CD14-positive monocyte (primary cell): ENCODE results near the gene UBAP2. TPM values are rescaled to one million over a fixed set of nuclear protein-coding genes. Genes with fewer than 3 reads are reported as not detected.

ENCODE experiments used
- DNase-seq, 3 donors: peaks; one replicate each; pipeline ENCODE4 v3.0.0-alpha.2; 2011 to 2022
- H2AFZ ChIP-seq: 2 replicates; pipeline ENCODE4 v1.6.0; 2012; ENCODE audit warnings: mild to moderate bottlenecking, low read depth, low read length, inconsistent platforms; ENCODE audit not compliant: insufficient read depth, poor library complexity, severe bottlenecking
- H3K27ac ChIP-seq, 2 donors: 1 replicate in 1 of 2; 2 replicates in 1 of 2; pipeline ENCODE4 v1.5.1; 2012 to 2013; ENCODE audit warnings: low read length in 2 of 2, control low read depth in 1 of 2, inconsistent platforms in 1 of 2, low read depth in 1 of 2, mild to moderate bottlenecking in 1 of 2
- H3K27me3 ChIP-seq, 2 donors: one replicate each; pipeline versions ENCODE4 v1.6.0 to v1.6.1; 2011 to 2013; ENCODE audit warnings: low read length in 2 of 2; ENCODE audit not compliant: control insufficient read depth in 2 of 2, insufficient read depth in 2 of 2
- H3K36me3 ChIP-seq, 2 donors: replicated peaks in 1 of 2; 1 replicate in 1 of 2; 2 replicates in 1 of 2; pipeline versions ENCODE4 v1.5.1 to v1.6.1; 2012 to 2013; ENCODE audit warnings: low read length in 2 of 2, control low read depth in 1 of 2, inconsistent platforms in 1 of 2, mild to moderate bottlenecking in 1 of 2; ENCODE audit not compliant: insufficient read depth in 2 of 2, control insufficient read depth in 1 of 2
- H3K4me1 ChIP-seq, 2 donors: 1 replicate in 1 of 2; 2 replicates in 1 of 2; pipeline versions ENCODE4 v1.5.1 to v1.6.1; 2012 to 2013; ENCODE audit warnings: low read length in 2 of 2, control low read depth in 1 of 2, inconsistent platforms in 1 of 2, mild to moderate bottlenecking in 1 of 2, moderate library complexity in 1 of 2; ENCODE audit not compliant: insufficient read depth in 2 of 2, control insufficient read depth in 1 of 2
- H3K4me2 ChIP-seq: replicated peaks from 2 replicates; pipeline ENCODE3; 2012; ENCODE audit warnings: low read length, moderate library complexity, mild to moderate bottlenecking; ENCODE audit not compliant: poor library complexity, severe bottlenecking; ENCODE audit errors: extremely low read depth
- H3K4me3 ChIP-seq, 3 experiments: fragments of 200-600 bp in 1 of 3; sonication (generic) in 1 of 3; replicated peaks in 1 of 3; 1 replicate in 2 of 3; 2 replicates in 1 of 3; pipeline ENCODE4 v1.5.1; 2011 to 2013; ENCODE audit warnings: low read length in 3 of 3, mild to moderate bottlenecking in 3 of 3, control low read depth in 2 of 3, low read depth in 2 of 3, inconsistent platforms in 1 of 3, moderate library complexity in 1 of 3
- H3K79me2 ChIP-seq: 2 replicates; pipeline ENCODE4 v1.6.0; 2012; ENCODE audit warnings: mild to moderate bottlenecking, control low read depth, inconsistent platforms, low read length, moderate library complexity; ENCODE audit not compliant: insufficient read depth
- H3K9ac ChIP-seq: 2 replicates; pipeline ENCODE4 v1.6.0; 2017; ENCODE audit warnings: low read length, mild to moderate bottlenecking; ENCODE audit not compliant: insufficient read depth, poor library complexity, severe bottlenecking
- H3K9me3 ChIP-seq, 2 donors: replicated peaks in 1 of 2; 1 replicate in 1 of 2; 2 replicates in 1 of 2; pipeline versions ENCODE4 v1.5.1 to v1.6.1; 2012 to 2013; ENCODE audit warnings: low read length in 2 of 2, control low read depth in 1 of 2; ENCODE audit not compliant: control insufficient read depth in 1 of 2, insufficient read depth in 1 of 2
- H4K20me1 ChIP-seq: 2 replicates; pipeline ENCODE4 v1.6.0; 2012; ENCODE audit warnings: mild to moderate bottlenecking, low read length, control low read depth, moderate library complexity; ENCODE audit not compliant: insufficient read depth
- H3K27ac Mint-ChIP-seq, 7 donors: one replicate each; pipeline ENCODE4 v1.8.0; 2020; ENCODE audit warnings: mild to moderate bottlenecking in 7 of 7, mixed read lengths in 7 of 7, moderate library complexity in 6 of 7, inconsistent platforms in 2 of 7
- H3K27me3 Mint-ChIP-seq, 3 donors: one replicate each; pipeline ENCODE4 v1.8.0; 2021 to 2022; ENCODE audit warnings: low read depth in 3 of 3, mild to moderate bottlenecking in 3 of 3, mixed read lengths in 3 of 3, moderate library complexity in 3 of 3, inconsistent platforms in 1 of 3
- H3K36me3 Mint-ChIP-seq, 2 donors: one replicate each; pipeline ENCODE4 v1.8.0; 2020; ENCODE audit warnings: mixed read lengths in 2 of 2, inconsistent platforms in 1 of 2, mild to moderate bottlenecking in 1 of 2
- H3K4me1 Mint-ChIP-seq: one replicate; pipeline ENCODE4 v1.8.0; 2020; ENCODE audit warnings: mild to moderate bottlenecking, mixed read lengths
- H3K4me3 Mint-ChIP-seq, 2 donors: one replicate each; pipeline ENCODE4 v1.8.0; 2020; ENCODE audit warnings: mild to moderate bottlenecking in 2 of 2, mixed read lengths in 2 of 2, moderate library complexity in 1 of 2
- H3K9me3 Mint-ChIP-seq, 7 donors: one replicate each; pipeline ENCODE4 v1.8.0; 2020 to 2022; ENCODE audit warnings: mixed read lengths in 7 of 7, mild to moderate bottlenecking in 6 of 7, moderate library complexity in 6 of 7, inconsistent platforms in 2 of 7
- CTCF ChIP-seq: fragments of 200-600 bp; IDR thresholded peaks from one replicate; pipeline ENCODE4 v1.8.0; 2022; ENCODE audit warnings: antibody characterized with exemption, mild to moderate bottlenecking
- WGBS: methylation state at CpG from one replicate; pipeline ENCODE4 v1.1.5; 2013; ENCODE audit warnings: missing lambda C conversion rate; ENCODE audit not compliant: insufficient coverage; 5-methylcytosine and 5-hydroxymethylcytosine counted together
- intact Hi-C, 2 donors: fragments of 100-400 bp; cut with micrococcal nuclease; formaldehyde crosslinking; loops; one replicate each; pipeline versions ENCODE4 v1.15.0 to v1.15.1; 2023
- polyA plus RNA-seq, 3 donors: library from polyadenylated mRNA; depleted of rRNA in 1 of 3; unstranded in 2 of 3; stranded (reverse) in 1 of 3; fragments of 300-500 nt in 2 of 3; fragments of >200 nt in 1 of 3; fragmentation: Illumina TruSeq in 2 of 3; gene quantifications; 1 replicate in 2 of 3; 2 replicates in 1 of 3; pipeline ENCODE4 v1.2.3, GENCODE V29; 2012 to 2021

The UBAP2 gene
- polyA plus RNA-seq, 3 donors = 4.3 to 13.0 (median 5.7) TPM

DNA sequence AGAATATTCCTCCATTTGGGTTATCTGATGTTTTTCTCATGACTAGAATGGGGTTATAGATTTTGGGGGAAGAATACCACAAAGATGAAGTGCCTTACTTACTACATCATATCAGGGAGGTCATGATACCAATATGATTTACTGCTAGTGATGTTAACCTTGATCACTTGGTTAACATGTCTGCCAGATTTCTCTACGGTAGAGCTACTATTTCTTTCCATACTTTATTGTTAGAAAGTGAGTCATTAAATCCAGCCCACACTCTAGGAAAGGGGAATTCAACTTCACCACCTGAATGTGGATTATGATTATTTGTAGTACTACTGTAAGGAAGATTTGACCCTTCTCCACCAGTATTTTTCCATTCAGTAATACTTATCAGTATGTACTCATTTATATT, 167.1 kb downstream of the UBAP2 start:
- H3K9me3 Mint-ChIP-seq = no peaks in the 10 kb centered on the region
- no peak overlapping the region for H2AFZ ChIP-seq
- H3K4me1 Mint-ChIP-seq = peaks cover 24% of the 10 kb centered on the region
- H3K9me3 ChIP-seq = no peaks in the 10 kb centered on the region
- peak overlapping the region in 2 of 7 donors; percentile 6 to 11 for H3K27ac Mint-ChIP-seq
- no peaks in the 10 kb centered on the region for H3K27me3 ChIP-seq
- H3K27ac ChIP-seq = peak overlapping the region in 1 of 2 donors; percentile 22
- H3K4me1 ChIP-seq = peaks cover 7 to 13% of the 10 kb centered on the region in 2 donors
- H3K4me3 ChIP-seq = no peak overlapping the region
- peaks cover 98% of the 10 kb centered on the region for H3K79me2 ChIP-seq
- no peak overlapping the region for H3K4me2 ChIP-seq
- intact Hi-C loops = no loop called here
- peaks cover 6 to 7% of the 10 kb centered on the region in 2 donors for H3K36me3 Mint-ChIP-seq
- no peak for TF ChIP-seq CTCF
- H3K36me3 ChIP-seq = peaks cover 0 to 2% of the 10 kb centered on the region in 2 donors
- peaks cover 100% of the 10 kb centered on the region for H4K20me1 ChIP-seq
- DNase-seq = no peak
- no peak overlapping the region for H3K9ac ChIP-seq
- no peak overlapping the region for H3K4me3 Mint-ChIP-seq
- peaks cover 0 to 2% (median 0%) of the 10 kb centered on the region in 3 donors for H3K27me3 Mint-ChIP-seq
- WGBS = no CpG with 5 or more reads among the region's 1 CpG

- H3K9ac ChIP-seq = no peak overlapping the region
- Mint-ChIP-seq H3K36me3 (peaks cover 4 to 6% of the 10 kb centered on the region in 2 donors), H3K4me3 (no peak overlapping the region), H3K27me3 (peaks cover 0 to 2% (median 0%) of the 10 kb centered on the region in 3 donors), H3K9me3 (no peaks in the 10 kb centered on the region), H3K4me1 (peaks cover 27% of the 10 kb centered on the region), H3K27ac (peak overlapping the region in 4 of 7 donors; percentile 42 to 83 (median 72))
- DNase-seq = no peak
- intact Hi-C loops = no loop called here
- no peak for TF ChIP-seq CTCF
- H3K9me3 ChIP-seq = no peaks in the 10 kb centered on the region
- no peaks in the 10 kb centered on the region for H3K36me3 ChIP-seq
- peak overlapping the region in 1 of 2 donors; percentile 54 for H3K27ac ChIP-seq
- no peak overlapping the region for H3K4me2 ChIP-seq
- H3K27me3 ChIP-seq = no peaks in the 10 kb centered on the region
- WGBS = 100% methylated on average over 4 of the region's 8 CpGs
- H4K20me1 ChIP-seq = peaks cover 100% of the 10 kb centered on the region
- H3K79me2 ChIP-seq = peaks cover 100% of the 10 kb centered on the region
- H3K4me1 ChIP-seq = peaks cover 7 to 13% of the 10 kb centered on the region in 2 donors
- no peak overlapping the region for H3K4me3 ChIP-seq
- no peak overlapping the region for H2AFZ ChIP-seq
These were observed 168.2 kb downstream of the UBAP2 start for GRCh38 chr9:33880211-33881089.
